ENCODE measurements around the gene RBM25. TPM values are rescaled to one million over a fixed set of nuclear protein-coding genes. Genes with fewer than 3 reads are reported as not detected.

The RBM25 gene
- total RNA-seq (2014; rRNA removed; shearing (Covaris generic)): 107 and 120 TPM in 2 replicates
- 180 and 204 TPM in 2 replicates for polyA plus RNA-seq (2016; fragmentation: Nextera tagmentation; extraction: Ambion mirVana)
- long read RNA-seq, transcript RBM25-203 (9 exons, 2,470 nt): major isoform, 18 of 50 reads
- long read RNA-seq, partial matches to known transcripts: 25 of 50 reads
- long read RNA-seq, other reads (novel, unspliced or antisense): 6 of 50 reads

- peak; percentile 96 for ATAC-seq
- Mint-ChIP-seq H3K9me3 (no peaks in the 10 kb centered on the region), H3K27me3 (ENCODE audit: insufficient read depth, low read depth, poor library complexity) (peaks cover 18% of the 10 kb centered on the region), H3K36me3 (ENCODE audit: low read depth) (peaks cover 28% of the 10 kb centered on the region), H3K27ac (no peak within 1 kb of the TSS), H3K4me1 (peaks cover 36% of the 10 kb centered on the region), H3K4me3 (no peak within 1 kb of the TSS)
- peak within 1 kb of the TSS; percentile 95 for H3K4me3 ChIP-seq
- peaks cover 21% of the 10 kb centered on the region; the same call in 1 of the 2 replicates for H3K4me1 ChIP-seq (ENCODE audit: insufficient read depth)
- no peaks in the 10 kb centered on the region for H3K27me3 ChIP-seq (ENCODE audit: insufficient read depth)
- no peaks in the 10 kb centered on the region for H3K36me3 ChIP-seq (ENCODE audit: insufficient read depth)
- DNase-seq (ENCODE audit: low spot score): peak; percentile 99
- peaks cover 12% of the 10 kb centered on the region; the same call in 1 of the 2 replicates for H3F3A ChIP-seq (replicated peaks; ENCODE audit: low read depth)
- peak within 1 kb of the TSS; percentile 93 for H3K4me2 ChIP-seq
- peak within 1 kb of the TSS; percentile 97 for H3K27ac ChIP-seq (ENCODE audit: low read depth)
- no peak within 1 kb of the TSS for H2AFZ ChIP-seq
- H4K20me1 ChIP-seq (replicated peaks; ENCODE audit: insufficient read depth): peaks cover 38% of the 10 kb centered on the region
- H3K79me2 ChIP-seq (replicated peaks; ENCODE audit: insufficient read depth): peaks cover 47% of the 10 kb centered on the region
- peak; percentile 81 for TF ChIP-seq CREB1 (CRISPR knock-in tag; IDR thresholded peaks at IDR 0.05; ENCODE audit: low read depth)
- TF ChIP-seq ETS1 (IDR thresholded peaks at IDR 0.05): peak; percentile 78
- peak in 1 of 2 experiments; percentile 47; a peak in 2 of 4 replicates for TF ChIP-seq CTCF (conservative IDR thresholded peaks at IDR 0.05; ENCODE audit: low read depth in 2 of 2)
- TF ChIP-seq NANOG (IDR thresholded peaks at IDR 0.05; ENCODE audit: borderline replicate concordance): no peak
- TF ChIP-seq ZNF462 (CRISPR knock-in tag; IDR thresholded peaks at IDR 0.05): no peak
- TF ChIP-seq ZNF114 (CRISPR knock-in tag; IDR thresholded peaks at IDR 0.05): no peak
- no peak for TF ChIP-seq ZNF331 (CRISPR knock-in tag; IDR thresholded peaks at IDR 0.05; ENCODE audit: low read depth)
- TF ChIP-seq POLR2AphosphoS5 (IDR thresholded peaks at IDR 0.05; ENCODE audit: low read depth): peak; percentile 99
- no peak for TF ChIP-seq REST (IDR thresholded peaks at IDR 0.05; ENCODE audit: unreplicated experiment)
- peaks cover under 1% of the 10 kb centered on the region; the same call in 1 of the 2 replicates for H3K9me2 ChIP-seq (ENCODE audit: insufficient read depth)
These were observed at the start of gene RBM25 for GRCh38 chr14:73058224-73058921. Gene RBM25 (plus strand): TSS chr14:73058534. CDS start chr14:73071642, 13,108 bp downstream.
